ENCODE data around the gene DYRK3.
"Not testable (repeated sequence)": the region's sequence is repeated elsewhere in the genome, so short reads cannot be mapped to it uniquely, and the experiment has no call there.

The DYRK3 gene

GRCh38 chr1:206628916-206629315 is 6.4 kb upstream of the DYRK3 start:
- no peak overlapping the region for H3K27ac ChIP-seq (ENCODE audit: low read depth, low read length)
- H3K9me3 ChIP-seq (ENCODE audit: control insufficient read depth in 1 of 2, low read length in 2 of 2) = no peaks in the 10 kb centered on the region

GRCh38 chr1:206631085-206631509 is 4.2 kb upstream of the DYRK3 start:
- Histone ChIP-seq H3K36me3 (ENCODE audit: control insufficient read depth in 1 of 2, insufficient read depth in 2 of 2, low read length in 2 of 2) (no peaks in the 10 kb centered on the region), H3K9me3 (ENCODE audit: control insufficient read depth in 1 of 2, low read length in 2 of 2) (no peaks in the 10 kb centered on the region), H3K4me3 (ENCODE audit: low read depth in 1 of 2, low read length in 2 of 2) (no peak overlapping the region), H3K27ac (ENCODE audit: low read depth, low read length) (no peak overlapping the region), H3K27me3 (ENCODE audit: control insufficient read depth in 1 of 2, insufficient read depth in 2 of 2, low read length in 2 of 2) (no peaks in the 10 kb centered on the region), H3K9ac (ENCODE audit: low read depth in 1 of 2, low read length in 2 of 2) (no peak overlapping the region), H3K4me1 (ENCODE audit: control insufficient read depth in 1 of 2, insufficient read depth in 2 of 2, low read length in 2 of 2) (peaks cover 9% of the 10 kb centered on the region in 2 donors)

More at GRCh38 chr1:206628916-206629315, 6.4 kb upstream of the DYRK3 start:
- Histone ChIP-seq H3K27me3 (ENCODE audit: control insufficient read depth in 1 of 2, insufficient read depth in 2 of 2, low read length in 2 of 2) (no peaks in the 10 kb centered on the region), H3K4me1 (ENCODE audit: control insufficient read depth in 1 of 2, insufficient read depth in 2 of 2, low read length in 2 of 2) (no peaks in the 10 kb centered on the region), H3K9ac (ENCODE audit: low read depth in 1 of 2, low read length in 2 of 2) (no peak overlapping the region), H3K36me3 (ENCODE audit: control insufficient read depth in 1 of 2, insufficient read depth in 2 of 2, low read length in 2 of 2) (no peaks in the 10 kb centered on the region), H3K4me3 (ENCODE audit: low read depth in 1 of 2, low read length in 2 of 2) (no peak overlapping the region)

GRCh38 chr1:206633708-206634121 is 1.6 kb upstream of the DYRK3 start:
- no peak overlapping the region for H3K27ac ChIP-seq (ENCODE audit: low read depth, low read length)
- no peaks in the 10 kb centered on the region for H3K27me3 ChIP-seq (ENCODE audit: control insufficient read depth in 1 of 2, insufficient read depth in 2 of 2, low read length in 2 of 2)
- H3K9me3 ChIP-seq (ENCODE audit: control insufficient read depth in 1 of 2, low read length in 2 of 2) = no peaks in the 10 kb centered on the region
- no peak overlapping the region for H3K9ac ChIP-seq (ENCODE audit: low read depth in 1 of 2, low read length in 2 of 2)
- H3K4me1 ChIP-seq (ENCODE audit: control insufficient read depth in 1 of 2, insufficient read depth in 2 of 2, low read length in 2 of 2) = peaks cover 12 to 13% of the 10 kb centered on the region in 2 donors
- H3K4me3 ChIP-seq (ENCODE audit: low read depth in 1 of 2, low read length in 2 of 2) = no peak overlapping the region
- H3K36me3 ChIP-seq (ENCODE audit: control insufficient read depth in 1 of 2, insufficient read depth in 2 of 2, low read length in 2 of 2) = no peaks in the 10 kb centered on the region

GRCh38 chr1:206634365-206635079 is 814 bp upstream of the DYRK3 start:
- H3K36me3 ChIP-seq (ENCODE audit: control insufficient read depth in 1 of 2, insufficient read depth in 2 of 2, low read length in 2 of 2) = no peaks in the 10 kb centered on the region
- no peaks in the 10 kb centered on the region for H3K9me3 ChIP-seq (ENCODE audit: control insufficient read depth in 1 of 2, low read length in 2 of 2)
- peaks cover 12 to 13% of the 10 kb centered on the region in 2 donors for H3K4me1 ChIP-seq (ENCODE audit: control insufficient read depth in 1 of 2, insufficient read depth in 2 of 2, low read length in 2 of 2)
- no peaks in the 10 kb centered on the region for H3K27me3 ChIP-seq (ENCODE audit: control insufficient read depth in 1 of 2, insufficient read depth in 2 of 2, low read length in 2 of 2)
- H3K9ac ChIP-seq (ENCODE audit: low read depth in 1 of 2, low read length in 2 of 2) = peak overlapping the region; percentile 52 to 76
- peak overlapping the region; percentile 50 to 75 for H3K4me3 ChIP-seq (ENCODE audit: low read depth in 1 of 2, low read length in 2 of 2)
- H3K27ac ChIP-seq (ENCODE audit: low read depth, low read length) = peak overlapping the region; percentile 77

DNA sequence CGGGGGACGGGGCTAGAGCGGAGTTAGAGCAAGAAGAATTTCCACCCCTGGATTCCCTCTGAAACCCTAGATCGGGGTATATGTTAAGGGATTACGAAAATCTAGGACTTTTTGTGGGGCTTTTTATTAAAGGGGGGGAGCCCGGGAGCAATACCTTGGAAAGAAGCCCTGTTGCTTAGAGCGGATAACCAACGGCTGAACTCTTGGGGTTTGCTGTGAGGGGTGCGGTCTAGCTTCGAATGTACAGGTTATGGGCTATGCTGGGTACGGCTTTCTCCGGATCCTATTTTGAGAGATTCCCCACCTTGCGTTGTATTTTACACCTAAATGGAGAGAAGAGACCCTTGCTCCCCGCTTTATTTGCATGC is 626 bp downstream of the DYRK3 start:
- Histone ChIP-seq H3K4me1 (ENCODE audit: control insufficient read depth in 1 of 2, insufficient read depth in 2 of 2, low read length in 2 of 2) (peaks cover 12 to 13% of the 10 kb centered on the region in 2 donors), H3K9me3 (ENCODE audit: control insufficient read depth in 1 of 2, low read length in 2 of 2) (no peaks in the 10 kb centered on the region), H3K36me3 (ENCODE audit: control insufficient read depth in 1 of 2, insufficient read depth in 2 of 2, low read length in 2 of 2) (no peaks in the 10 kb centered on the region), H3K27ac (ENCODE audit: low read depth, low read length) (peak overlapping the region; percentile 77), H3K4me3 (ENCODE audit: low read depth in 1 of 2, low read length in 2 of 2) (peak overlapping the region; percentile 75 to 81), H3K27me3 (ENCODE audit: control insufficient read depth in 1 of 2, insufficient read depth in 2 of 2, low read length in 2 of 2) (no peaks in the 10 kb centered on the region), H3K9ac (ENCODE audit: low read depth in 1 of 2, low read length in 2 of 2) (peak overlapping the region; percentile 25 to 26)

GRCh38 chr1:206636671-206637070 is 1.3 kb downstream of the DYRK3 start:
- Histone ChIP-seq H3K36me3 (ENCODE audit: control insufficient read depth in 1 of 2, insufficient read depth in 2 of 2, low read length in 2 of 2) (no peaks in the 10 kb centered on the region), H3K27ac (ENCODE audit: low read depth, low read length) (no peak overlapping the region), H3K4me3 (ENCODE audit: low read depth in 1 of 2, low read length in 2 of 2) (no peak overlapping the region), H3K9ac (ENCODE audit: low read depth in 1 of 2, low read length in 2 of 2) (no peak overlapping the region), H3K27me3 (ENCODE audit: control insufficient read depth in 1 of 2, insufficient read depth in 2 of 2, low read length in 2 of 2) (no peaks in the 10 kb centered on the region), H3K4me1 (ENCODE audit: control insufficient read depth in 1 of 2, insufficient read depth in 2 of 2, low read length in 2 of 2) (peaks cover 12 to 13% of the 10 kb centered on the region in 2 donors), H3K9me3 (ENCODE audit: control insufficient read depth in 1 of 2, low read length in 2 of 2) (no peaks in the 10 kb centered on the region)

- Histone ChIP-seq H3K27me3 (ENCODE audit: control insufficient read depth in 1 of 2, insufficient read depth in 2 of 2, low read length in 2 of 2) (no peaks in the 10 kb centered on the region), H3K27ac (ENCODE audit: low read depth, low read length) (no peak overlapping the region), H3K36me3 (ENCODE audit: control insufficient read depth in 1 of 2, insufficient read depth in 2 of 2, low read length in 2 of 2) (no peaks in the 10 kb centered on the region), H3K4me3 (ENCODE audit: low read depth in 1 of 2, low read length in 2 of 2) (no peak overlapping the region), H3K4me1 (ENCODE audit: control insufficient read depth in 1 of 2, insufficient read depth in 2 of 2, low read length in 2 of 2) (peaks cover 12 to 13% of the 10 kb centered on the region in 2 donors), H3K9me3 (ENCODE audit: control insufficient read depth in 1 of 2, low read length in 2 of 2) (no peaks in the 10 kb centered on the region), H3K9ac (ENCODE audit: low read depth in 1 of 2, low read length in 2 of 2) (no peak overlapping the region)
Measured at GRCh38 chr1:206637605-206638004, 2.3 kb downstream of the DYRK3 start.

GRCh38 chr1:206642074-206642473 is 6.7 kb downstream of the DYRK3 start:
- H3K4me1 ChIP-seq (ENCODE audit: control insufficient read depth in 1 of 2, insufficient read depth in 2 of 2, low read length in 2 of 2); H3K27ac ChIP-seq (ENCODE audit: low read depth, low read length); H3K9me3 ChIP-seq (ENCODE audit: control insufficient read depth in 1 of 2, low read length in 2 of 2); H3K4me3 ChIP-seq (ENCODE audit: low read depth in 1 of 2, low read length in 2 of 2); H3K27me3 ChIP-seq (ENCODE audit: control insufficient read depth in 1 of 2, insufficient read depth in 2 of 2, low read length in 2 of 2); H3K36me3 ChIP-seq (ENCODE audit: control insufficient read depth in 1 of 2, insufficient read depth in 2 of 2, low read length in 2 of 2); H3K9ac ChIP-seq (ENCODE audit: low read depth in 1 of 2, low read length in 2 of 2): not testable (repeated sequence)

- no peak overlapping the region for H3K9ac ChIP-seq (ENCODE audit: low read depth in 1 of 2, low read length in 2 of 2)
- H3K36me3 ChIP-seq (ENCODE audit: control insufficient read depth in 1 of 2, insufficient read depth in 2 of 2, low read length in 2 of 2) = no peaks in the 10 kb centered on the region
- no peaks in the 10 kb centered on the region for H3K27me3 ChIP-seq (ENCODE audit: control insufficient read depth in 1 of 2, insufficient read depth in 2 of 2, low read length in 2 of 2)
- H3K9me3 ChIP-seq (ENCODE audit: control insufficient read depth in 1 of 2, low read length in 2 of 2) = no peaks in the 10 kb centered on the region
- no peaks in the 10 kb centered on the region for H3K4me1 ChIP-seq (ENCODE audit: control insufficient read depth in 1 of 2, insufficient read depth in 2 of 2, low read length in 2 of 2)
- H3K27ac ChIP-seq (ENCODE audit: low read depth, low read length) = no peak overlapping the region
- H3K4me3 ChIP-seq (ENCODE audit: low read depth in 1 of 2, low read length in 2 of 2) = no peak overlapping the region
Measured at GRCh38 chr1:206643118-206643698, 7.9 kb downstream of the DYRK3 start.

- Histone ChIP-seq H3K27me3 (ENCODE audit: control insufficient read depth in 1 of 2, insufficient read depth in 2 of 2, low read length in 2 of 2) (no peaks in the 10 kb centered on the region), H3K4me1 (ENCODE audit: control insufficient read depth in 1 of 2, insufficient read depth in 2 of 2, low read length in 2 of 2) (no peaks in the 10 kb centered on the region), H3K36me3 (ENCODE audit: control insufficient read depth in 1 of 2, insufficient read depth in 2 of 2, low read length in 2 of 2) (no peaks in the 10 kb centered on the region), H3K9ac (ENCODE audit: low read depth in 1 of 2, low read length in 2 of 2) (no peak overlapping the region), H3K4me3 (ENCODE audit: low read depth in 1 of 2, low read length in 2 of 2) (no peak overlapping the region), H3K27ac (ENCODE audit: low read depth, low read length) (no peak overlapping the region), H3K9me3 (ENCODE audit: control insufficient read depth in 1 of 2, low read length in 2 of 2) (no peaks in the 10 kb centered on the region)
Measured at GRCh38 chr1:206646504-206646903, 11.2 kb downstream of the DYRK3 start.

Measured in duodenal mucosa (tissue), 2 donors.